HG03064 (cell line): ENCODE data around the gene RSRC1.
"Not testable (repeated sequence)": the region's sequence is repeated elsewhere in the genome, so short reads cannot be mapped to it uniquely, and the experiment has no call there.

Experiments used
- ATAC-seq: cut with Tn5 transposase; IDR thresholded peaks from one replicate; pipeline ENCODE4 v1.9.1; 2021; ENCODE audit warnings: low read depth; ENCODE audit not compliant: unreplicated experiment

The RSRC1 gene

DNA sequence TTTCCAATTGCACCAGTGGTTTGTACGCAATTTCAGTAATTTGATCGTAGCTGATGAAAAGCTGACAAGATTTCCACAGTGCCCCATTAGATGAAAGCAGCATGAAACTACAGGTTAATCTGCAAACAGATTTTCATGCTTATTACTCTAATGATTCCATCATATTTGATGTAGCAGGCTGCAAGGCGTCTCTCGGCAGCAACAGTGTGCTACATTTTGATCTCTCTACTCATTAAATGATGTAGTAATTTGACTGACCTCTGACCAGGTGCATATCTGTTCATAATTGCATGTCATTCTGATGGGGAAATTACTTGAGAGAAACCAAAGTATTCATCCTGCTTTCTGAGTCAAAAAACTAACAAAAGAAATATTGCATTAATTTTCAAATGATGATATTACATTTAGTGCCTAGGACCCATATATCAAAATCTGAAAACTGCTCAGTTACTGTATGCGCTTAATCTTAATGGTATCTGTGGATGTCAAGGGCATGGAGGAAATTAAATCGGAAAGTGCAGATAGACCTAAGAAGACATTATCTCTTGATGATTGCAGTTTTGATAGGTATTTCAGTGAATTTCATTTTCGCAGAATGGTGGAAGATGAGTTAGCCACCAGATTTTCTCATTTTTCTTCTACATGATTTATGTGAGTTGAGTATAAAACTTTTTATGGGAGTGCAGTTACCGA lies 198.5 kb downstream of the RSRC1 start:
- ATAC-seq = no peak

DNA sequence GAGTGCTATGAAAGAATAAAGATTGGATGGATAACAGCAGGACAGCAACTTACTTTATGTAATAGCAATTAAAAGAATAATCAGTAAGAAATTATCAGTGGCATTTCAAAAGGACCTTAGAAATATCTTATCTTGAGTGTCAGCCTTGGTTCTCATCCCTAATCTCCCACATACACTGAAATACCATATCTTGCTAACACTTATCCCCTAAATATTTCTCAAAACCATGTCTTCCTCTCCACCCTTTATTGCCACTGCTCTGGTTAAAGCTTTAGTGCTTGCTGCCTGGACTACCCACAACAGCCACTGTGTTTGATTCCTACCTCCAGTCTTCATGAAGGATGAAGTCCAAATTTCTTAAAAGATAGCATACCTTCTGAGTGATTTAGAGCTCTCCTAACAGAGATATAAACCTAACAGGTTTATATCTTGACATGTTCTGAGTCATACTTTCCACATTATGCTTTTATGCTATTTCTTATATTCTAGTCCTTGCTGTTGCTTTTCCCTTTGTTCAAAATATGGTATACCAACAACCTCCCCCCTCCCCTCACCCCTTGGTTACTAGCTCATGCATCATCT lies 202.8 kb downstream of the RSRC1 start:
- no peak for ATAC-seq

DNA sequence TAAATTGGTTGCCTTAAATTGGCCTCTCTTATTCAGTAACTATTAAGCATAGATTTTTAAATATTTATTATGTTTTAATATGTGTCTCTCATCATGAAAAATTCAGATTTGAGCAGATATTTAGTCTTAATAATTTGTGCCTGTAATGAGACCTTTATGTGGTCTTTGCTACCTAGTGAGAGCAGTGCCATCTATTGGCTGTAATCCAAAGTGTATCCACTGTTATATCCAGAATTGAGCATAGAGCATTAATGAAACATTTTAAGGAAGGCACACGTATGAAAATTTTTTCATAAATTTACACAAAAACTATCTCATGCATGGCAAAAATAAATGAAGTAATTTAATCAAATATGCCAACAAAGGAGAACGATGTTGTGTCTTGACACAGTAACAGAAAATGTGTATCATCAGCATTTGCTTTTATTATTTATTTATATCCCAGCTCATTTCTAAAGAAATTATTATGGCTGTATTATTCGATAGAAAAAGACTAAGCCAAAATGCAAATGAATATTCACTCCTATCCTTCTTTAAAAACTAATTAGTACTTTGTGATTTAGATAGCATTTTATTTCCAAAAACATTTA lies 203.5 kb downstream of the RSRC1 start:
- ATAC-seq = no peak

DNA sequence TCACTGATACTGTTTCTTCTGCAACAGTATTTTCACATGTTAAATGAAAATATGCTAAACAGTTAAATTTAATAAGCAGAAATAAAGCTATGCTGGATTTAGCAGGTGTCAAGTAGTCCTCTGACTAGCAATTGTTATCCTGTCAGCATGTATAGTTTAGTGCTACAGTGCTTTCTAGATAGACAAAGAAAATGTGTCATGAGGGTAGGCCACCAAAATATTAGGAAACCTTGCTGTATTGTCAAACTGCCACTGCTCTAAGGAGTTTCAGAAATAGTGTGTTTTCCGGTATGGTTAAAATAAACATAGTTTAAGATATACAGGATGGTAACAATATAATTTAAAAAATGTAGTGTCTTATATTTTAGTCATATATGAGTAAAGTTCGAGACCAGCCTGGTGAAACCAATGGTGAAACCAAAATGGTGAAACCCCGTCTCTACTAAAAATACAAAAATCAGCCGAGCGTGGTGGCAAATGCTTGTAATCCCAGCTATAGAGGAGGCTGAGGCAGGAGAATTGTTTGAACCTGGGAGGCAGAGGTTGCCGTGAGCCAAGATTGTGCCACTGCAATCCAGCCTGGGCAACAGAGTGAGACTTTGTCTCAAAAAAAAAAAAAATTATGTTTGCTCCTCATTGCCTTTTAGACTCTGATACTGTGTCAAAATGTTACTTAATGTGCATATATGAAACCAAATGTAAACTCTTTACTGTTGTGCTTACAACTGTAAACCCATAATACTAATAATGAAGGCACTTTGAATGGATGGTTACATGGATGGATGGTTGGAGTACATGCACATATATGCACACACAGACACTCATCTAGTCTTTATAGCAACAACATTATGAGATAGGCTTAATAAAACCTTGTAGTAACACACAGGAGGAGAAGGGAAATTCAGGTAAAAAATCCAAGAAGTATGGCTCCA lies 204.8 kb downstream of the RSRC1 start:
- peak; percentile 63 for ATAC-seq

DNA sequence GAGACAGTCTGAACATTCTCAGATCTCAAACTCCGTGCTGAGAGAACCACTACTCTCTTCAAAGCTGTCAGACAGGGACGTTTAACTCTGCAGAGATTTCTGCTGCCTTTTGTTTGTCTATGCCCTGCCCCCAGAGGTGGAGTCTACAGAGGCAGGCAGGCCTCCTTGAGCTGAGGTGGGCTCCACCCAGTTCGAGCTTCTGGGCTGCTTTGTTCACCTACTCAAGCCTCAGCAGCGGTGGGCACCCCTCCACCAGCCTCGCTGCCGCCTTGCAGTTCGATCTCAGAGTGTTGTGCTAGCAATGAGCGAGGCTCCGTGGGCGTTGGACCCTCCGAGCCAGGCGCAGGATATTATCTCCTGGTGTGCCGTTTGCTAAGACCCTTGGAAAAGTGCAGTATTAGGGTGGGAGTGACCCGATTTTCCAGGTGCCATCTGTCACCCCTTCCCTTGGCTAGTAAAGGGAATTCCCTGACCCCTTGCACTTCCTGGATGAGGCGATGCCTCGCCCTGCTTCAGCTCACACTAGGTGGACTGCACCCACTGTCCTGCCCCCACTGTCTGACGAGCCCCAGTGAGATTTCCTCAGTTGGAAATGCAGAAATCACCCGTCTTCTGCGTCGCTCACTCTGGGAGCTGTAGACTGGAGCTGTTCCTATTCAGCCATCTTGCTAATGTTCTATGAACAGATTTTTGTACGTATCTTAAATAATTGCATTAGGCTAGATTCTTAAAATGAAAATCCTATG lies 220.0 kb downstream of the RSRC1 start:
- ATAC-seq = not testable (repeated sequence)

DNA sequence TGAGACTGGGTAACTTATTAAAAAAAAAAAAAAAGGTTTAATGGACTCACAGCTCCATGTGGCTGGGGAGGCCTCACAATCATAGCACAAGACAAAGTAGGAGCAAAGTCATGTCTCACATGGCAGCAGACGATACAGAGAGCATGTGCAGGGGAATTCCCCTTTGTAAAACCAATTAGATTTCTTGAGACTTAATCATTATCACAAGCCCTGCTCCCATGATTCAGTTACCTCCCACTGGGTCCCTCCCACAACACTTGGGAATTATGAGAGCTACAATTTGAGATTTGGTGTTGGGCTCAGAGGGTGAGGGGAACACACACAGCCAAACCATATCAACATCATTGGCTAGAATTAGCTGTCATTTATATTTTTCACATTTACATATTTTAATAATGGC lies 221.0 kb downstream of the RSRC1 start:
- no peak for ATAC-seq

DNA sequence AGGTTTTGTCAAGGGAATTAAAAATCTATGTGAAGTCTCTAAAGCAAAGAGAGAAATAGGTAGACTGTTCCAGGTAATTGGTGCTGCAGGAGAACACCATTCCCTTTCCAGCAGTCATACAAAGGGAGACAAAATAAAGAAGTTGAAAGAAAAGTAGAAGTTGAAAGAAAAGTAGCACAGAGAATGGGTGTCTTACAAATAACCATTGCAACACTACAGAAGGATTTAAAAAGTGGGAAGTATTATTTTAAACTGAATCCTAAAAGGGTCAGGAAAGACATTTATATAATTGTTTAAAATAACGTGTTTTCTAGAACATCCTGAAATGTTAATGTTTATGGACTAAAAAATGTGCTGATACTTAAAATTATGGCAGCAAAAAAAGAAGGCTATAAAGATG lies 223.8 kb downstream of the RSRC1 start:
- no peak for ATAC-seq

DNA sequence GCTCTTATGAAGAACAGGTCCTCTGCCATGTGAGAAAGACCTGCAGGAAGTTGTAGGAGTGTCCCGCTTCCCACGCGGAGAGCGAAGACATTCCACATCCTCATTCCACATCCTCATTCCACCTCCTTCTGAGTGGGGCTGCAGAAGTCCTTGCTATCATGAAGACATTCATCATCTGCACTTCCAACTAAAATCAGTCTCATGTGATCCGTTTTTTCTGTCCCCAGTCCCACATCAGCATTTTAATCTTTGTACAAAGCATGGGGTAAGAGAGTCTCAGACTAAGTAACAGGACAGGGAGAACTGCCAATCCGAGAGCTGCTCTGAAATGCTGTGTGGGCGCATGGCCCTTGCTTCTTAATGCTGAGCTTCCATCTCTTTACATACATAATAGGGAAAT lies 227.2 kb downstream of the RSRC1 start:
- ATAC-seq = no peak

DNA sequence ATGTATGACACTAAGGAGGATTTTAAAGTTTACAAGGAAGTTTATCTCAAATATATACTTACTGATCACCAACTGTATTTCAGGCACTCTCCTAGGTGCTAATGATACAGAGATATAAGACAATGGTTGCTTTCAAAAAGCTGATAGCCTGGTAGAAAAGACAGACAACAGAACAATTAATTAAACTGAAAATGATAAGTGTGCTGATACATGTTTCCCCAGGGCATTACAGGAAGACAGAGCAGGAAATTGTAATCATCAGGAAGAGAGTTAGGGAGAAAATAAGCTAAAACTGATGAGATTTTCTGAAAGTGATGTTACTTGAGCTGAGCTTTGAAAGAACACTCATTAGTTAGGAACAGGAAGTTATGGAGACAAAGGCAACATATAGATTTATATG lies 229.7 kb downstream of the RSRC1 start:
- no peak for ATAC-seq

DNA sequence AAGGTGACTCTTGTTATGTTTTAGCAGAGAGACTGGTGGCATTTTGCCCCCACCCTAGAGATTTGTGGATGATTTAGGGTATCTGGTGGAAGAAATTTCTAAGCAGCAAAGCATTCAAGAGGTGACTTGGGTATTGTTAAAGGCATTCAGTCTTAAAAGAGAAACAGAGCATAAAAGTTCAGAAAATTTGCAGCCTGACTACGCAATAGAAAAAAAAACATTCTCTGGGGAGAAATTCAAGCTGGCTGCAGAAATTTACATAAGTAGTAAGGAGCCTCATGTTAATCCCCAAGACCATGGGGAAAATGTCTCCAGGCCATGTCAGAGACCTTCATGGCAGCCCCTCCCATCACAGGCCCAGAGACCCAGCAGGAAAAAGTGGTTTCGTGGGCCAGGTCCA lies 231.1 kb downstream of the RSRC1 start:
- not testable (repeated sequence) for ATAC-seq

DNA sequence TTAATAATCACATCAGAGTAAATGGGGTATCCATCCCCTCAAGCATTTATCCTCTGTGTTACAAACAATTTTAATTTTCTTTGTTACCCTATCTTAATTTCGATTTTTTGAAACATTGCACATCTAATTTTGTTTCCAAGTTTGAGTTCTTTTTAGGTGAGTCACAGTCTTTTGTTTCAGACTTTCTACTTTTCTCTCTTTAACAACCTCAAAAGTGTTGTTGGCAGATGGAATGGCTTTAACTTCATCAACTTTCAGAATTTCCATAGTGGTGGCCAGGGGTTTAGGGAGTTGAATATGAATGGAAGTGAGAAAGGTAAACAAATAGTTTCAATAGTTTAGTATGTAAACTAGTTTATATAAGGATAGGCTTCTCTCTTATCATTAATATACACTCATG lies 238.1 kb downstream of the RSRC1 start:
- no peak for ATAC-seq

DNA sequence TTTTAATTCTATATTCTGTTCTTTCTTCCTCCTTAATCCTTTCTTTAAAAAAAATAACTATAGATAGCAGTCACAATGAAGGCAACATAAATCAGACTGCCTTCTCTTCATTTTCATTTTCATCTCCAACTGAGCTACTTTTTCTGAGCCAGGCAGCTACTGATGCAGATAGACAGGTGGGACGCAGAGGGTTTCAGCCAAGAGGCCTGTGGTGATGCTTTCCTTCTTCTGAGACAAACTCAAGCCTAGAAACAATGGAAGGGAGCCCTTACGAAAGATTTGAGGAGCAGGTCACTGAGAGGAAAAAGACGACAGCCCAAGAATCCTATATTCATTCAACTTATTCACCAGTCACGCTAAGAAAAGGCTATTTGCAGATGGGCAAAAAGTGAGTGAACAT lies 241.1 kb downstream of the RSRC1 start:
- no peak for ATAC-seq

DNA sequence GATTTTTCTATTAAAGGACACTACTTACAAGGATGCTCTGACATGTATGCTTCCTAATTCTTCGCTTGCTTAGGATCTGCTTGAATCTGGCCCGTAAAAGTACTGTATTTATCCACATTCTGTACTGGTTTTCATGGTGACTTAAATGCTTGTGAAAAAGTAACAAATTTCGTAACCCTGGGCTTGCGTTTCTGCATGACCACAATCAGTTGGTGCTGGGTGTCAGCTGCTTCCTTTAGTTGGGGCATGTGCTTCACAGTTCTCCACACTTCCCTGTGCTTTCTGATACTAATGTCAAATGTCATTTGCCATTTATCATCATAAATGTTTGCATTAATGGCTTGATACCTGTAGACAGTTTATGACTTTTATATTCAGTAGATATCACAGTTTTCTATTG lies 242.7 kb downstream of the RSRC1 start:
- peak; percentile 52 for ATAC-seq

DNA sequence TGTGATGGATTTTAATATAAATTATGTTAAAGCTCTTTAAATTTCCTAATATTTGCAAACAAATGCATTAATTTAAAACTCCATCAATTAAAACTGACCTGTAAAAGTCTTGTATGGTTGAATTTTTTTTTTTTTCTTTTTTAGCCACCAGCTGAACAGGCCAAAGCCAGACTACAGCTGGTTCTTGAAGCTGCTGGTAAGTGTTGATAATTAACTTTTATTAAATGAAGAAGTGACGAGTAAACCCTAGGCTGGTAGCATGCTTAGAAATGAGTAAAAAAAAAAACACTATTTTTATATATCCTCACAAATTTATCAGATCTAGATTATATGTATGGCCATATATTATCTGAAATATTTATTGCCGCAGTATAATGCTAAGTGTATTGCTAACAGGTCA lies 244.8 kb downstream of the RSRC1 start:
- no peak for ATAC-seq

DNA sequence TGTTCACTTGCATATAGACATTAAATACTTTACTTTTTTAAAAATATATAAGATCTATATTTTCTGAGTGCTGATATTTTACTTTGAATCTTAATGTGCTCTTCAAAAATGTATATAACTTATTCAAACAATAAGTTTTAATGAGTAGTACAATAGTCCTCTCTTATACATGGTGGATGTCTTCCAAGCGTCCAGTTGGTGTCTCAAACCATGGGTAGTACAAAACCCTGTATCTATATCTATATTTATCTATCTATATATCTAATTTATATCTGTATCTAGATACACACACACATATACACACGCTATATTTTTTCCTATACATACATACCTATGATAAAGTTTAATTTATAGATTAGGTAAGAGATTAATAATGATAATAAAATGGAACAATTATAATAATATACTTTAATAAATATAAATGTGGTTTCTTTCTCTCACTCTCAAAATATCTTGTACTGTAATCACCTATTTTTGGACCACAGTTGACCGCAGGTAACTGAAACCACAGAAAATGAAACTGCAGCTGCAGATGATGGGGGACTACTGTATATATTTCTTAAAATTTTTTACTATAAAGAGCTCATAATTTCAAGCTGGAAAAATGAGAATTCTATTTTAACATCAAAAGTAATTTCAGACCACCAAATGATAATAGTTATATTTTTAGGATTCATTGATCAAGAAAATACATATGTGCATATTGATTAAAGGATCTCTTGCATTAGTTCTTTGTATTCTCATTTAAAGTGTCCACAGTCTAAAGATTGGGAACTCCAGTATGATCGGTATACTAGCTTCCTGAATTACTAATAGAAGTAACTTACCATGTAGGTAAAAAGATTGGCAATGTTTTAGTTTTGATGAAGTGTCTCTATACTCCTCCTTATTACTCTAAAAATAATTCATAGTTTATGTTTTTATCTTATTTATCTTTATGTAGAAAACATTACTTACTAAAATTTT lies 246.0 kb downstream of the RSRC1 start:
- peak; percentile 89 for ATAC-seq

DNA sequence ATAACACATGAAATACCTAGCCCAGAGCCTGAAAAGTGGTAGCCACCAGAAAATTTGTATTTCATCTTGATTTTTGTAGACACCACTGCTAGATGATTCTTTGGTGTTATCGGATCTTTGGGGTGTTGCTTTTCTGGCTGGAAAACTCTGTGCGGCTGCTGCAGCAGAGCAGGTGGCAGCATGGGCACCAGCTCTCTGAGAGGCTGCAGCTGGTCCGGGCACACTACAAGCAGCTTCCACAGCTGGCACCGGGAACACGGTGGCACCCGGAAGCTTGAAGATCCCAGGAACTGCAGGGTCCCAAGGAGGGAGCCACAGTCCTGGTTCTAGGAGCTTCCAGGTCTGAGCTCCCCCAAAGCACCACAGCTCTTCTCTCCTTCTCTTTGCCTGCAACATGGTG lies 249.4 kb downstream of the RSRC1 start:
- ATAC-seq = no peak

DNA sequence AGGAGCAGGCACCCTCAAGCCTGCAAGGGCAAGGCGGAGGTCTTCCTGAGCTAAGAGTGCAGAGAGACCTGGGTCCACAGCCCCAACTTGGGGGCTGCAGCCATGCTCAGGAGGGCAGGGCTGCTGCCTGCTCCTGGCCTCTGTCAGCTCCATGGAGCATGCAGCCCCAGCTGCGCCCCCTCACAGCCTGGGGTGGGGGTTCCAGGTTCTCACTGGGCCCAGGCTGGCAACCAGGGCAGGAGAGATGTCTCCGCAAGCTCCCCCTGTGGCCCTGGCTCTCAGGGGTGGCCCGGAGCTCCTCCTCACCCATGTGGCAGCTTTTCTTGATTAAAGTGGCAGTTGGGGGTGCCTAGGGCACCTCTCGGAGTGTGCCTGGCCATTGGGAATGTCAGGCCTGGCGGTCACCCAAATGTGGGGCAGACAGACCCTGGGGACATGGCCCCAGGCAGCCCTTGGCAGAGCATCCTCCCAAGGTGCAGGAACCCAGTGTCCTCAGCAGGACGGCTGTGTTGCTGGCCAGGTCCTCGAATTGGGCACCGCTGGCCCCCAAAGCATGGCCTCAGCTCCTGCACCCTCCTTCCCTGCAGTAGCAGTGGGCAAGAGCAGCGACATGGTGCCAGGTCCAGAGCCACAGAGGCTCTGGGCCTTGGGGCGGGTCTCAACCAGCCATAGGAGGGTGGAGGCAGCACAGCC lies 251.0 kb downstream of the RSRC1 start:
- no peak for ATAC-seq

DNA sequence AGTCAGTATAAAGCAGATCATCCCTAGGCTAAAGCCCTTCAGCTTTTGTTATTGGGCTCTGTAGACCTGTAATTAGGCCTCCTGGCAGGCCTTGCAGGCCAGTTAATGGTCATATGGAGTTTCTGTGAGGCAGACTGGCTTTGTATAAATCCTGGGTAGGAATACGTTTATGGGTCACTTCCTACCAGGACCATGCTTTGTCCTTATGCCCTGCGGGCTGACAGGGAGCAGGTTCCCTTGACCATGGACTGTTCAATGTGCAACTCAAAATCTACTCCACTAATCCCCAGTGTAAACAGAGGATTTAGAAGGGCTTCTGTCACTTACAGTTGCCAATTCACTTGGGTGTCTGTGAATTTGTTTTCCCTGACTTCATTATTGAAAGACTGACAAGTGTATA lies 258.4 kb downstream of the RSRC1 start:
- no peak for ATAC-seq

DNA sequence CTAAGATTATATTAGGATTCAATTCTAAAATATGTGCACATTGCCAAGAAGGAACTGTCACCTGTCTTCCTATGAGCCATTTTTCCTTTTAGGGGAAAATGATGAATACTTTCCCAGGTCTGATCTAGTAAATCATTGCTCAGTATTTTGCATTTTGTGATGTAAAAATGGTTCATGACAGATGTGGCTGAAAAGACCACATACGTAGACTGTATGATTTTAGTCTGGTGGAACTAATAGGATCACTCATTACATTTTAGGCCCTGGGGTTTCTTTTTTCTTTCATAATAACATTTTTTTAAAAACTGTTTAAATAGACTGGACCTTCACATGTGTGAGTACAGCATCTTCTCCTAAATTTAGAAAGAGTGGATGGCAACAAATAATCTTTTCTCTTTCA lies 259.4 kb downstream of the RSRC1 start:
- ATAC-seq = no peak
